Measurements from ENCODE around the gene ANKH. TPM values are rescaled to one million over a fixed set of nuclear protein-coding genes. Genes with fewer than 3 reads are reported as not detected.

ANKH gene
- polyA plus RNA-seq, 3 donors = 2.4 to 6.3 (median 3.1) TPM

DNA sequence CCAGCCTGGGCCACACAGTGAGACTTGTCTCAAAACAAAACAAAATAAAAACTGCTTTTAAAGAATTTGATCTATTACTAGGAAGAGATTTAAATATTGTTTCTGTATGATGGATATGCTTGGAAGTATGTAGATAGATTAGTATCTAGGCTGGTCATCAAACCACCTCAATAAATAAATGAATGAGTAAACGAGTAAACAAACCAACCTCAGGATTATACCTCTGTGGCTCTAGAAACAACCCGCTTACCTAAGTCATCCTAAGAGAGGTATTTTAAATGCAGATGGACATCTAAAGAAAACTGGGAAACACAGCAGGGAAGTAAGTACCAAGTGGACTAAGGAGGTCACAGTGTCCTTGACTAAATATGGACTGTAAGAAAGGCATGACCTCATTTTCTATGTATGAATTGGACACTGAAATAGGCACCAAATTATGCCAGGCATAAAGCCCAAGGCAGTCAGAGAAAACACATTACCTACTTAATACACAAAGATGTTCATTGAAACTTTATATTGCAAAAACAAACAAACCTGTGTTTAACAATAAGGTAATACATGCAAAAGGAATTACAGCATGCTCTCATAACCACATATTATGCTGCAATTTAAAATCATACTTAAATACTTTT lies 7.3 kb downstream of the ANKH start:
- peaks cover 0 to 7% of the 10 kb centered on the region in 2 donors for H3K36me3 Mint-ChIP-seq
- Histone ChIP-seq H4K20me1 (ENCODE audit: insufficient read depth, low read length) (no peaks in the 10 kb centered on the region), H3K4me1 (ENCODE audit: control insufficient read depth in 1 of 2, insufficient read depth in 2 of 2, low read length in 2 of 2) (no peaks in the 10 kb centered on the region), H3K27me3 (ENCODE audit: control insufficient read depth in 2 of 2, insufficient read depth in 2 of 2, low read length in 2 of 2) (peaks cover 9 to 10% of the 10 kb centered on the region in 2 donors), H3K79me2 (ENCODE audit: insufficient read depth, low read length) (no peaks in the 10 kb centered on the region), H2AFZ (ENCODE audit: insufficient read depth, low read depth, low read length, poor library complexity, severe bottlenecking) (no peak overlapping the region), H3K9ac (ENCODE audit: insufficient read depth, low read length, poor library complexity, severe bottlenecking) (no peak overlapping the region), H3K9me3 (replicated peaks in 1 of 2; ENCODE audit: control insufficient read depth in 1 of 2, insufficient read depth in 1 of 2, low read length in 2 of 2) (no peaks in the 10 kb centered on the region), H3K4me3 (replicated peaks in 1 of 3; ENCODE audit: low read depth in 2 of 3, low read length in 3 of 3) (no peak overlapping the region), H3K4me2 (replicated peaks; ENCODE audit: extremely low read depth, low read length, poor library complexity, severe bottlenecking) (no peak overlapping the region), H3K36me3 (replicated peaks in 1 of 2; ENCODE audit: control insufficient read depth in 1 of 2, insufficient read depth in 2 of 2, low read length in 2 of 2) (no peaks in the 10 kb centered on the region), H3K27ac (ENCODE audit: low read depth in 1 of 2, low read length in 2 of 2) (no peak overlapping the region)
- no CpG with 5 or more reads among the region's 2 CpGs for WGBS (ENCODE audit: insufficient coverage)
- intact Hi-C loops (cut with micrococcal nuclease) = no loop called here
- DNase-seq = no peak
- H3K9me3 Mint-ChIP-seq = no peaks in the 10 kb centered on the region
- no peak overlapping the region for H3K27ac Mint-ChIP-seq
- peaks cover 3% of the 10 kb centered on the region for H3K4me1 Mint-ChIP-seq
- no peak for TF ChIP-seq CTCF (IDR thresholded peaks at IDR 0.05)
- peaks cover 11 to 13% (median 12%) of the 10 kb centered on the region in 3 donors for H3K27me3 Mint-ChIP-seq (ENCODE audit: low read depth in 3 of 3)
- no peak overlapping the region for H3K4me3 Mint-ChIP-seq

DNA sequence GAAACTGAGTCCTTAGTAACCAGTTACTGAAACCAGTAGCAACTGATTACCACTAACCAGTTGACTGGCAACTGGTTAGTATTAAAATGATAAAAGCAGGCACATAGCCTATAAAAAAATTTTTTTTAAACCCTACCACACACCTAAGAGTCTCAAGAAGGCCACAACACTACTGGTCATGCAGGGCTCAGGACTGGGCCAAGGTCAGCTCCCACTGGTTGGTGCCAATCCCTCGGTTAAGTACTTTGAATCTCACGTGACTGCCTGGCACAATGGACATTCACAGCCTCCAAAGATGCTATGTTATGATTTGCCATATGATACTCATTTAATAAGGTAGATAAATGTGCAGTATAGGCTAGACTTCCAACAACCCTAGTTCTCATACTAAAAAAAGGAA lies 8.5 kb downstream of the ANKH start:
- Mint-ChIP-seq H3K4me1 (no peaks in the 10 kb centered on the region), H3K27ac (no peak overlapping the region), H3K9me3 (peaks cover 0 to 2% (median 0%) of the 10 kb centered on the region in 7 donors), H3K27me3 (ENCODE audit: low read depth in 3 of 3) (peaks cover 0 to 2% (median 2%) of the 10 kb centered on the region in 3 donors), H3K4me3 (no peak overlapping the region), H3K36me3 (no peaks in the 10 kb centered on the region)
- no peaks in the 10 kb centered on the region for H3K9me3 ChIP-seq (replicated peaks in 1 of 2; ENCODE audit: control insufficient read depth in 1 of 2, insufficient read depth in 1 of 2, low read length in 2 of 2)
- no peak overlapping the region for H3K9ac ChIP-seq (ENCODE audit: insufficient read depth, low read length, poor library complexity, severe bottlenecking)
- no peaks in the 10 kb centered on the region for H3K36me3 ChIP-seq (replicated peaks in 1 of 2; ENCODE audit: control insufficient read depth in 1 of 2, insufficient read depth in 2 of 2, low read length in 2 of 2)
- H3K79me2 ChIP-seq (ENCODE audit: insufficient read depth, low read length) = no peaks in the 10 kb centered on the region
- no CpG with 5 or more reads among the region's 2 CpGs for WGBS (ENCODE audit: insufficient coverage)
- no peaks in the 10 kb centered on the region for H3K27me3 ChIP-seq (ENCODE audit: control insufficient read depth in 2 of 2, insufficient read depth in 2 of 2, low read length in 2 of 2)
- no peak for DNase-seq
- no peak overlapping the region for H3K4me3 ChIP-seq (replicated peaks in 1 of 3; ENCODE audit: low read depth in 2 of 3, low read length in 3 of 3)
- intact Hi-C loops (cut with micrococcal nuclease) = no loop called here
- no peaks in the 10 kb centered on the region for H4K20me1 ChIP-seq (ENCODE audit: insufficient read depth, low read length)
- H2AFZ ChIP-seq (ENCODE audit: insufficient read depth, low read depth, low read length, poor library complexity, severe bottlenecking) = no peak overlapping the region
- no peak overlapping the region for H3K4me2 ChIP-seq (replicated peaks; ENCODE audit: extremely low read depth, low read length, poor library complexity, severe bottlenecking)
- no peak for TF ChIP-seq CTCF (IDR thresholded peaks at IDR 0.05)
- no peak overlapping the region for H3K27ac ChIP-seq (ENCODE audit: low read depth in 1 of 2, low read length in 2 of 2)
- H3K4me1 ChIP-seq (ENCODE audit: control insufficient read depth in 1 of 2, insufficient read depth in 2 of 2, low read length in 2 of 2) = no peaks in the 10 kb centered on the region
